Measurements from ENCODE around the gene STEAP1. TPM values are rescaled to one million over a fixed set of nuclear protein-coding genes. Genes with fewer than 3 reads are reported as not detected.
"Not testable (repeated sequence)": the region's sequence is repeated elsewhere in the genome, so short reads cannot be mapped to it uniquely, and the experiment has no call there.

The STEAP1 gene
- not detected for polyA plus RNA-seq (2012; ENCODE audit: insufficient read length, low read depth)

DNA sequence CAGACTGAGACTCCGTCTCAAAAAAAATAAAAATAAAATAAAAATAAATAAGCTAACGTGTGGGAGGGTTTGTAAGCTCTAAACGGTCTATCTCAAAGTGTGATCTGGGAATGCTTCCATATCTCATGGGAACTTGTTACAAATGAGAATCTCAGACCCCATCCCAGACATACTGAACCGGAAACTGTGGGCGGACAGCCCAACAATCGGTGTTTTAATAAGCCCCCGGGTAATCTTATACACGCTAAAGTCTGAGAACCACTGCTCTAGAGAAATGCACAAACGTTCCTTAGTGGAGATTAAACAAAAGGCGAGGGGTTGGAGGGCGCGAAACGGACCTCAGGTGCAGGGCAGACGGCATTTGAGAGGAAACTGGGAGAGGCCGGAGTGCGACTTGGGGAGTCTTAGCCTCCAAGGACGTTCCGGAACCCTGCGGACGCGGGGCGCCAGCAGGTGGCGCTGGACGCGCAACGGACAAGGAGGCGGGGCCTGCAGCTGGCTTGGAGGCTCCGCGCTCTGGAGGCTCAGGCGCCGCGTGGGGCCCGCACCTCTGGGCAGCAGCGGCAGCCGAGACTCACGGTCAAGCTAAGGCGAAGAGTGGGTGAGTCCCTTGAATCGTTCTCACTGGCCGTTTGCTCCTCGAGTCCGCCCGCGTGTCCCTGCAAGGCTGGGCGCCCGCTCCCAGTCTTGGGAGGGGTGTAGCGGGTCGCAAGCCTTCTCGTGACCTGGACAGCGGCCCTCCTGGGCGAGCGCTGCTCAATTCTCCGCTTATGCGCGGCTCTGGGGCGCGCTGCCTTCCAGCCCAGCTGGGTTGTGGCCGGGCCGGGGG, at the start of gene STEAP1:
TSS of gene STEAP1 (plus strand) at position 527 of the 829 bp plus-strand sequence. CDS start 5,320 bp downstream, outside the sequence.
- not testable (repeated sequence) for TF ChIP-seq POLR2AphosphoS5 (IDR thresholded peaks at IDR 0.05; ENCODE audit: low read depth, low read length); REST (IDR thresholded peaks at IDR 0.05; ENCODE audit: insufficient read depth in 1 of 2, low read depth in 2 of 2, low read length in 2 of 2); FOXP2 (optimal IDR thresholded peaks at IDR 0.05; ENCODE audit: borderline replicate concordance, extremely low read depth, extremely low read length, insufficient read depth)

DNA sequence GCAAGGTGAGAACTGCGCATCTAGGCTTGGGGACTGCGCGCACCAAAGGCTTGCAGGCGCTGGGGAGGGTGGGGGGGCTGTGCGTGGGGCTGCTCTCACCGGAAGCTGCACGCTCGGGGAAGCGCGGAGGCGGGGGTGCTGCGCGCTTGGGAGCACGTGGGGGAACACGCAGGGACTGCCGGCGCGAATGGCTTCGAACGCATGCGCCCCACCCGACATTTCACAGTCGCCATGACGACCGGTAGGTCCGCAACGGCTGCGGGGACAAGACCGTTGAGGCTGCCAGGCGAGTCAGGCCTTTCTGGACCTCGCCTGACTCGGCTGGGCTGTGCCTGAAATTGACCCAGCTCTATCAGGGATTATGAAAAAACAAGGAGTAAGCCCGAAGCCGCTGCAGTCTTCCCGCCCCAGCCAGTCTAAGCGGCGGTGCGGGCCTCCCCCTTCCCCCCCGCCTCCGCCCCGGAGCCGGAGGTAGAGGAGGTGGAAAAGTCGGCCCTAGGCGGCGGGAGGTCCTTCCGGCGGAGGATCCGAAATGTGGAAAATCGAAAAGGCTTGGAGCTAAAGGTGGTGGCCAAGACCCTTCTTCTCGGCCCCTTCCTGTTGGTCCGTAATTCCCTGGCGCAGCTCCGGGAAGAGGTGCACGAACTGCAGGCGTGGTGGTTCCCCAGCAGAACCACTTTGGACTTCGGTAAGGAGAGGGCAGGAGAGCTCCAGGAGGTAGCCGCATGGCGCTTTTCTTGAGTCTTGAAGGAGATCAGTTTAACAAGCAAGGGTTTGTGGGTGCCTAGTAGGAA, 34.9 kb upstream of the STEAP1 start:
- TF ChIP-seq FOXP2 (optimal IDR thresholded peaks at IDR 0.05; ENCODE audit: borderline replicate concordance, extremely low read depth, extremely low read length, insufficient read depth): no peak
- no peak for TF ChIP-seq TAF1 (IDR thresholded peaks at IDR 0.05; ENCODE audit: borderline replicate concordance, insufficient read depth, low read length)
- TF ChIP-seq REST (IDR thresholded peaks at IDR 0.05; ENCODE audit: insufficient read depth in 1 of 2, low read depth in 2 of 2, low read length in 2 of 2): no peak
- no peak for TF ChIP-seq POLR2AphosphoS5 (IDR thresholded peaks at IDR 0.05; ENCODE audit: low read depth, low read length)
- no peak for TF ChIP-seq SIN3A (IDR thresholded peaks at IDR 0.05; ENCODE audit: borderline replicate concordance, insufficient read depth, low read length)

DNA sequence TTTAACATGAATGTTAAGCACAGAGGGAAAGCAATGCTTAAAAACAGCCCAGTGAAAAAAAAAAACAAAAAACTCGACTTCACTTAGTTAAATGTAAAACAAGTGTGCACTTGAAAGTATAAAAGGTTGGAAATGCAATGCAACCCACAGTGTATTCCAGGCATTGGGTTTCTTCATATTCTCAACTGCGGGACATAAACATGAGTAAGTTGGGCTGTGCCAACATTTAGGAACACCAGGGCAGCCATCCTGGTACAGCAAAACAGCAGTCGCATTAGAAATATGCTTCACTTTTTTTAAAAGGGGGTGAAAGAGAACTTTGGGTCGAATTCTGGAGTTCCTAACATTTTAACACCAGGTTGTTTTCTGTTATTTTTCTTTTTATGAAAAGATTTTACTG, 937 bp downstream of the STEAP1 start:
- TF ChIP-seq SIN3A (IDR thresholded peaks at IDR 0.05; ENCODE audit: borderline replicate concordance, insufficient read depth, low read length) (no peak), TAF1 (IDR thresholded peaks at IDR 0.05; ENCODE audit: borderline replicate concordance, insufficient read depth, low read length) (no peak), POLR2AphosphoS5 (IDR thresholded peaks at IDR 0.05; ENCODE audit: low read depth, low read length) (no peak), FOXP2 (optimal IDR thresholded peaks at IDR 0.05; ENCODE audit: borderline replicate concordance, extremely low read depth, extremely low read length, insufficient read depth) (no peak), REST (IDR thresholded peaks at IDR 0.05; ENCODE audit: insufficient read depth in 1 of 2, low read depth in 2 of 2, low read length in 2 of 2) (no peak)

GRCh38 chr7:90163534-90163933, 9.3 kb downstream of the STEAP1 start:
- no peak for TF ChIP-seq FOXP2 (optimal IDR thresholded peaks at IDR 0.05; ENCODE audit: borderline replicate concordance, extremely low read depth, extremely low read length, insufficient read depth)
- TF ChIP-seq TAF1 (IDR thresholded peaks at IDR 0.05; ENCODE audit: borderline replicate concordance, insufficient read depth, low read length): no peak
- no peak for TF ChIP-seq REST (IDR thresholded peaks at IDR 0.05; ENCODE audit: insufficient read depth in 1 of 2, low read depth in 2 of 2, low read length in 2 of 2)
- TF ChIP-seq SIN3A (IDR thresholded peaks at IDR 0.05; ENCODE audit: borderline replicate concordance, insufficient read depth, low read length): no peak
- no peak for TF ChIP-seq POLR2AphosphoS5 (IDR thresholded peaks at IDR 0.05; ENCODE audit: low read depth, low read length)
